WTC11 (cell line): ENCODE measurements around the gene MBD3L5.

Source experiments
- CTCF ChIP-seq: fragments of 200-600 bp; IDR thresholded peaks from 2 replicates; pipeline ENCODE4 v1.8.0; 2022; ENCODE audit warnings: antibody characterized with exemption
- FOXJ3 ChIP-seq: sonication (generic); formaldehyde crosslinking; IDR thresholded peaks from 2 replicates; pipeline ENCODE4 v1.9.0; 2021; ENCODE audit warnings: missing genetic modification reagents, mild to moderate bottlenecking, borderline replicate concordance
- TF ChIP-seq, protein P1 (sequence below): sonication (generic); formaldehyde crosslinking; IDR thresholded peaks from 2 replicates; pipeline ENCODE4 v1.8.1; 2022; ENCODE audit warnings: low read depth, missing genetic modification reagents, borderline replicate concordance

DNA sequence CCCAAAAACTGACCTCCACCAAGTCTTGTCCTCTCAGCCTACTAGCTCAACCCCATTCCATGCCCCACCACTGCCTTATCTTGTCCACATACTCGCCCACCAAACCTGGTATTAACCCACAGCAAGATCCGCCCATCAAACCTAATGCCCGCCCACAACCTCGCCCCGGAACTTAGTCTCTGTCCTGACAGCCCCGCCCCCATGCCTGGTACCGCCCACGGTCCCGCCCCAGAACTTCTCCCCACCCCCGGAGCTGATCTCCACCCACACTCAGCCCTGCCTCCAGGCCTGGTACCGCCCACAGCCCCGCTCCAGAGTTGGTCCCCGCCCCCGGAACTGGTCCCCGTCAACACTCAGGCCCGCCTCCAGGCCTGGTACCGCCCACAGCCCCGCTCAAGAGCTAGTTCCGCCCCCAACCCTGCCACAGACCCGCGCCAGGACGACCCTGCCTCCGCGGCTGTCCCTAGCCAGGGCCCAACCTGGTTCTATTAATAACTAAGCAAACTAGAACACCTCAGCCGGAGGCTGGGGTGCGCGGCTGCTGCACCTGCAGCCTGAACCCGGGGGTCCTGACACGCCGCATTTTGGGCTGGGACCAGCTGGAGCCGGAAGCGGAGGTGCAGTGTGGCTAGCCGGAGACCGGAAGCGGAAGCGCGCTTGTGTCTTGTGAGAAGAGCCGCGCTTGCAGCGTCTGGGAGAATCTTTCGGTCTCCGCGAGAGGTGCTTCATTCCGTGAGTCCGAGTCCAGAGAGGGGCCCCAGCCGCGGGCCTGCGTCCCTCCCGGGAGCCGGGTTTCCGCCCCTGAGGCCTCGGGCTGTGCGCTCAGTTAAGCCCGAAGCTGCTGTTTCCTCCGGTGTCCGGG lies 38.9 kb downstream of the MBD3L5 start, which contains the start of gene ZNF557:
- TF ChIP-seq, protein P1, sequence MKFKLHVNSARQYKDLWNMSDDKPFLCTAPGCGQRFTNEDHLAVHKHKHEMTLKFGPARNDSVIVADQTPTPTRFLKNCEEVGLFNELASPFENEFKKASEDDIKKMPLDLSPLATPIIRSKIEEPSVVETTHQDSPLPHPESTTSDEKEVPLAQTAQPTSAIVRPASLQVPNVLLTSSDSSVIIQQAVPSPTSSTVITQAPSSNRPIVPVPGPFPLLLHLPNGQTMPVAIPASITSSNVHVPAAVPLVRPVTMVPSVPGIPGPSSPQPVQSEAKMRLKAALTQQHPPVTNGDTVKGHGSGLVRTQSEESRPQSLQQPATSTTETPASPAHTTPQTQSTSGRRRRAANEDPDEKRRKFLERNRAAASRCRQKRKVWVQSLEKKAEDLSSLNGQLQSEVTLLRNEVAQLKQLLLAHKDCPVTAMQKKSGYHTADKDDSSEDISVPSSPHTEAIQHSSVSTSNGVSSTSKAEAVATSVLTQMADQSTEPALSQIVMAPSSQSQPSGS: no peak
- TF ChIP-seq CTCF: no peak
- no peak for TF ChIP-seq FOXJ3 (CRISPR knock-in tag)
